ENCODE results near the gene TMTC1.

Gene TMTC1

DNA sequence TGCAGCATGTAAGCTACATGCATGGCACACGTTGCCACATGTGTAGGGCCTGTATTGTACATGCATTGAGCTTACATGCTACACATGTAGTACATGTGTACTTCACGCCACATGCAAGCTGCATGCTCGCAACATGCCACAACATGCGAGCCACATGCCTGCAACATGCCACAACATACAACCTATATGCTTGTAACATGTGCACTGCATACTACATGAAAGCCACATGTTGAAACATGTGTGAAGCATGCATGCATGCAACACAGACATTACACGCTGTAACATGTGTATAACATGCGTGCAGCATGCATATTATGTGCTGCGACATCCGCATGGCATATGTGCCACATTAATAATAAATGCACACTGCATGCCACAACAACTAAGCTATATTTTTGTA is 9.1 kb upstream of the TMTC1 start:
- H3K4me3 Mint-ChIP-seq, result no peak overlapping the region
- no peaks in the 10 kb centered on the region for H3K36me3 Mint-ChIP-seq
- CTCF ChIA-PET, result no interaction called here
- H3K9me3 Mint-ChIP-seq, result peaks cover 21% of the 10 kb centered on the region
- H3K27ac Mint-ChIP-seq, result no peak overlapping the region
- no peak for DNase-seq
- no peaks in the 10 kb centered on the region for H3K27me3 Mint-ChIP-seq
- H3K4me1 Mint-ChIP-seq, result no peaks in the 10 kb centered on the region

DNA sequence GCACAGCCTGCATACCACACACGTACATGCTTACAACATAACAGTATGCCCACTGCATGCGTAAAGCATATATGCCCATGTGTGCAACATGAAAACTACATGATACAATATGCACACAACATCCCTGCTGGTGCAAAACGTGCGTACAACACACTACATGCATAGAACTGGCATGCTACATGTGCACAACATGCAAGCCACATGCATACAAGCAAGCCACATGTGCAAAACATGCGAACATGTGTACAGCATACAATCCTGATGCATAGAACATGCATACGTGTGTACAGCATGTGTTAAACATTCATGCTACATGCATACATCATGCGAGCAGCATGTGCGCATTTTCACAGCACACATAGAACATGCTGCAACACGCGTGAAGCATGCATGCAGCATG is 8.4 kb upstream of the TMTC1 start:
- CTCF ChIA-PET, result no interaction called here
- DNase-seq, result no peak
- H3K4me3 Mint-ChIP-seq, result no peak overlapping the region
- H3K9me3 Mint-ChIP-seq, result peaks cover 21% of the 10 kb centered on the region
- no peaks in the 10 kb centered on the region for H3K36me3 Mint-ChIP-seq
- H3K27ac Mint-ChIP-seq, result no peak overlapping the region
- no peaks in the 10 kb centered on the region for H3K27me3 Mint-ChIP-seq
- no peaks in the 10 kb centered on the region for H3K4me1 Mint-ChIP-seq

DNA sequence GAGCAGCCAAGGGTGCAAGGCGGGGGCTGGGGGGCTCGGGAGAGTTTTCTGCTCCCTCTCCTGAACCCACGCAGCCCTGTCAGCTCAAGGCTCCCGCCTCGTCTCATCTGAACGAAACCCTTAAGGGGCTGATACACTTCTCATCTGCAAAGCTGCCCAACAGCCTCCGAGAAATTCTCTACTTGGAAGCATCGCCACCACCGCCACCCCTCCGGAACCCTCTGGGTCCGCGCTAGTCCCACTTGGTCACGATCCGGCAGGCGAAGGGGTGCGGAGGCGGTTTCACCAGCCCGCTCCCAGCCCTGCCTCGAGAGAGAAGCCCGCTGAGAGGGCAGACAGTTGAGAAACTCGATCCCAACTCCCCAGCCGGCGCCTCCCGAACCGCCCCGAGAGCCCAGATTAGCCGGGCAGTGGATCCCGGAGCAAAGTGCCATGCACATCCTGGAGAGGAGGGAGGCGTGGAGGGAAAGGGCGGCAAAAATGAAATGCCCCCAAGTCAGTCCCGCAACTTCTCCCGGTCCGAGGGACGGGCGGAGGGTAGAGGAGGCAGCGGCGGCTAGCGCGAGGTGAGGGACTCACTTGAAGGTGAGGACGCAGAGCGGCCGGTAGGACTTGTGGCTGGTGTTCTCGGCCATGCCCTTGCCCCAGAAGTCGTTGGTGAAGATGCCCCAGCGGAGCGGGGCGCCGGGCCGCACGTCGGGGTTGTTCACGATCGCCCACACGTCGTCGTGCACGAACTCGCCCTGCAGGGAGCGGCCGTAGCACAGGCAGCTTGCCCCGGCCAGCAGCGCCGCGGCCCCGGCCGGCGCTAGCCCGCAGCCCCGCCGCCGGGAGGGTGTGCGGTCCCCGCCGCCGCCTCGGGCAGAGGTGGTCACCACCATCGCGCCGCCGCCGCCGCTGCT is 620 bp downstream of the TMTC1 start:
- Mint-ChIP-seq H3K36me3 (no peaks in the 10 kb centered on the region), H3K27me3 (peaks cover 52% of the 10 kb centered on the region)

DNA sequence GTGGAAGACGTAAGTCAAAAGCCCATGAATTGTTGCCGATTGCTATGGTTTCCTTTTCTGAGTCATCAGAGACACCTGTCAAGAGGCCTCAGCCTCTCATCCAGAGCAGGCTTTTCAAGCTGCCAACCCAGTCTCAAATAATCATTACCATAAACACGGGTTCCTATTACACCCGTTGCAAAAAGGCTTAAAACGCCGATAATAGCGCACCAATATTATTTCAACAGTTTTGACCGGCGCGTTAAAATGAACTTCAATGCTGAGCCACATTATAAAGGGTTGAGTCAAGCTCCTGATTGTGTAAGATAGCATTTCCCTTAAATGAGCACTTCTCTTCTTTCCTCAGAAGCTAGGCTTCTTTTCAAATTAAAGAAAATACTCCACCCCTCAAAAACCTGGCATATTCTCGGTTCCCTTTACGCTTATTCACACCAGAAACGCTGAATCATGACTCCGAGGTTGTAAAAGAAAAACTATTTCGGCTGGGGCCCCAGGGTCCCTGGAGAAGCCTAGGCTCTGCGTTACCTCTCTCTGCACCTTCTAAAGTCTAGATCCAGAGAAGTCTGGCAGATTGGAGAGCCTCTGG is 1.4 kb downstream of the TMTC1 start:
- Mint-ChIP-seq H3K27ac (no peak overlapping the region), H3K4me3 (no peak overlapping the region), H3K27me3 (peaks cover 52% of the 10 kb centered on the region), H3K36me3 (no peaks in the 10 kb centered on the region), H3K4me1 (peaks cover 8% of the 10 kb centered on the region), H3K9me3 (no peaks in the 10 kb centered on the region)
- DNase-seq, result no peak
- CTCF ChIA-PET, result no interaction called here

More for the DNA sequence above, 620 bp downstream of the TMTC1 start:
- H3K4me3 Mint-ChIP-seq, result peak overlapping the region; percentile 21
- DNase-seq, result no peak
- H3K4me1 Mint-ChIP-seq, result peaks cover 8% of the 10 kb centered on the region
- H3K27ac Mint-ChIP-seq, result no peak overlapping the region
- CTCF ChIA-PET, result no interaction called here
- H3K9me3 Mint-ChIP-seq, result no peaks in the 10 kb centered on the region

DNA sequence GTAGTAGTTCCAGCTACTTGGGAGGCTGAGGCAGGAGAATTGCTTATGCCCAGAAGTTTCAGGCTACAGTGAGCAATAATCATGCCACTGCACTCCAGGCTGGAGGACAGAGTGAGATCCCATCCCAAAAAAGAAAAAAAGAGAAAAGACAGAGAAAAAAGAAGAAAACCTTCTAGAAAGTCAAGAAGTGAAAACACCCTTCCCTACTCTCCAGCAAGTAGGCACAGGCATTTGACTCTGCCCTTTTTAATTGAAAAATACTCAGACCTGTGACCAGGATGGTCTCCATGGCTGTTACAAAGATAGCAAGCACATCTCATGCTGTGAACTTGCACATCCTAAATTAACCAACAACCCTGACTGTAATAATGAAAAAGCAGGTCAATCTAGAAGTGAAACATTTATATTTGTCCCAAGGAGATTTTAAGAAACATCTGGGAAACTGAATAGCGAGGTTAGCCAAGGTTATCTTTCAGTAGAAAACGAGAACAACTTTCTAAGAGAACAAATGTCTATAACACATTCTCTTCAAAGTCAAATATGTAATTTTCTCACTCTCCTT is 2.0 kb downstream of the TMTC1 start:
- H3K36me3 Mint-ChIP-seq, result no peaks in the 10 kb centered on the region
- H3K9me3 Mint-ChIP-seq, result no peaks in the 10 kb centered on the region
- H3K27me3 Mint-ChIP-seq, result peaks cover 52% of the 10 kb centered on the region
- CTCF ChIA-PET, result no interaction called here
- H3K4me1 Mint-ChIP-seq, result peaks cover 8% of the 10 kb centered on the region
- H3K4me3 Mint-ChIP-seq, result no peak overlapping the region
- no peak overlapping the region for H3K27ac Mint-ChIP-seq
- DNase-seq, result no peak

DNA sequence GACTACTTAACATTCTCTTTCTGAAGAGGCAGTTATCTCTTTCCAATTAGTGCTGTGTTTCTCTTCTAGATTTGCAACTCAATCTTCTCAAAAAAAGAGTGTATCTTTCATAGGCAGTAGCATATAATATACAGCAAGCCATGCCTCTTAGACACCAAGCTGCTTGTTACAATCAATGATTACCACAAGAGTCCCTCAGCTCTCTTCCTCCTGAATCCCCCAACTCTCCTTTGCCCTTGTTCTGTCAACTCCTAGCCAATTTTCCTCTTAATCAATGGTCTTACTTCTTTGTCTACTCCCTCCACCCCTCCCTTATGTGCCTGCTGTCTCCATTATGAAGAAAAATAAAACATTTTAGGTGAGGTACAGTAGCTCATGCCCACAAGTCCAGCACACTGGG is 2.6 kb downstream of the TMTC1 start:
- H3K36me3 Mint-ChIP-seq, result no peaks in the 10 kb centered on the region
- H3K4me3 Mint-ChIP-seq, result no peak overlapping the region
- peaks cover 50% of the 10 kb centered on the region for H3K27me3 Mint-ChIP-seq
- CTCF ChIA-PET, result no interaction called here
- H3K9me3 Mint-ChIP-seq, result no peaks in the 10 kb centered on the region
- peaks cover 8% of the 10 kb centered on the region for H3K4me1 Mint-ChIP-seq
- H3K27ac Mint-ChIP-seq, result no peak overlapping the region
- DNase-seq, result no peak

GRCh38 chr12:29780084-29780483 is 3.7 kb downstream of the TMTC1 start:
- H3K9me3 Mint-ChIP-seq, result peaks cover 5% of the 10 kb centered on the region
- no peak overlapping the region for H3K27ac Mint-ChIP-seq
- no peak overlapping the region for H3K4me3 Mint-ChIP-seq
- DNase-seq, result no peak
- no peaks in the 10 kb centered on the region for H3K36me3 Mint-ChIP-seq
- peaks cover 8% of the 10 kb centered on the region for H3K4me1 Mint-ChIP-seq
- H3K27me3 Mint-ChIP-seq, result peaks cover 42% of the 10 kb centered on the region
- CTCF ChIA-PET, result no interaction called here

GRCh38 chr12:29778531-29778930 is 5.2 kb downstream of the TMTC1 start:
- Mint-ChIP-seq H3K4me1 (peaks cover 8% of the 10 kb centered on the region), H3K27me3 (peaks cover 29% of the 10 kb centered on the region), H3K4me3 (no peak overlapping the region), H3K36me3 (no peaks in the 10 kb centered on the region), H3K9me3 (peaks cover 14% of the 10 kb centered on the region), H3K27ac (no peak overlapping the region)
- CTCF ChIA-PET, result no interaction called here
- DNase-seq, result no peak

DNA sequence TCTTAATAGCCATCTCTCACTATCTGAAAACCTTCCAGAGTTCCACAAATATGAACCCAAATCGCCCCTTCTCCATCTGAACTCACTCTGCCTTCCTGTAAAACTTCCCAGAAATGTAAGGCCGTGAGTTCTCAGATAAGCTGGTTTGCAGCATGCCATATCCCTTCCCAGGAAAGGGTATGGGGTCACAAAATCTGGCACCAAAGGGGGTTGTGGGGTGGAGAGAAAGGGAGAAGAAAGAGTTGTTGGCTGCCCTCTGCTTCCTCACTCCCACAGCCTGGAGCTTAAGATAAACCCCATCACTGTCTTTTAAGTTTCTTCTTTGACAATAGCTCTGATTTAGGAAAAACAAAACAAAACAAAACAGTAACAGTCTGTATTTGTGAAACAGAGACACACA is 10.7 kb downstream of the TMTC1 start:
- H3K4me3 Mint-ChIP-seq, result no peak overlapping the region
- no peak overlapping the region for H3K27ac Mint-ChIP-seq
- no peaks in the 10 kb centered on the region for H3K27me3 Mint-ChIP-seq
- no peaks in the 10 kb centered on the region for H3K36me3 Mint-ChIP-seq
- no peak for DNase-seq
- H3K4me1 Mint-ChIP-seq, result no peaks in the 10 kb centered on the region
- CTCF ChIA-PET, result no interaction called here
- peaks cover 14% of the 10 kb centered on the region for H3K9me3 Mint-ChIP-seq

DNA sequence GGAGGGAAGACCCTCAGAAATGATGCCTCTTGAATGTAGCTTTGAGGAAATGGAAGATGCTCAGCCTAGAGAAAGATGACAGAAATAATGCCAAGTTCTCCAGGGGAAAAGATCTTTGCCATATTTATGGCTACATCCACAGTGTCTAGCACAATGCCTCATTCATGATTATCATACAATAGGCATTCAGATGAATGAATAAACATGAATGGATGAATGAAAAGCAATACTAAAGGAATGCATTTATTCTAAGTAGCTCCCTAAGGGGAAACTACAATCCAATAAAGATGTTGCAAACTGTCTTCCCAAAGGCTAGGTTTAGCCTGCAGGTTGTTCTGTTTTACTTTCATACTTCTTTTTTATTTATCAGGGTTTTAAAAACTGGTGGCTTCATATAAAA is 12.0 kb downstream of the TMTC1 start:
- CTCF ChIA-PET, result no interaction called here
- H3K9me3 Mint-ChIP-seq, result peaks cover 14% of the 10 kb centered on the region
- no peak for DNase-seq
- no peak overlapping the region for H3K27ac Mint-ChIP-seq
- no peaks in the 10 kb centered on the region for H3K36me3 Mint-ChIP-seq
- no peak overlapping the region for H3K4me3 Mint-ChIP-seq
- no peaks in the 10 kb centered on the region for H3K27me3 Mint-ChIP-seq
- no peaks in the 10 kb centered on the region for H3K4me1 Mint-ChIP-seq

DNA sequence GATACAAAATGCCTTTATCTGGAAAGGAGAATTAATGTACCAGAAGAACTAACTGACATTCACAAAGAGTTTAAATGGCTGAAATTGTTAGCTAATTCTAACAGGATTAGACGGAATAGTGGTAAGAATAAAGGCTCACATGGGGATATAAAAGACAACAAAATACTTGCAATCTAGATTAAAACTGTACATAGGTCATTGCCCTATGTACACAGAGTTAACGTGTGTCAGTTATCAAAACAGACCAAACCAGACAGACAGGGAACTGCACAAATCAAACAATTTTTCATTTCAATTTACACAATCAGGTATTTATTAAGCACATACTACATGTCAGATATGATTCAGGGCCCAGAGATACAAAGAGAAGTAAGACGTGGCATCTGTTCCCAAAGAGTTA is 12.6 kb downstream of the TMTC1 start:
- no peaks in the 10 kb centered on the region for H3K36me3 Mint-ChIP-seq
- no peak for DNase-seq
- H3K9me3 Mint-ChIP-seq, result peaks cover 14% of the 10 kb centered on the region
- no peaks in the 10 kb centered on the region for H3K4me1 Mint-ChIP-seq
- H3K4me3 Mint-ChIP-seq, result no peak overlapping the region
- no peak overlapping the region for H3K27ac Mint-ChIP-seq
- CTCF ChIA-PET, result no interaction called here
- no peaks in the 10 kb centered on the region for H3K27me3 Mint-ChIP-seq

DNA sequence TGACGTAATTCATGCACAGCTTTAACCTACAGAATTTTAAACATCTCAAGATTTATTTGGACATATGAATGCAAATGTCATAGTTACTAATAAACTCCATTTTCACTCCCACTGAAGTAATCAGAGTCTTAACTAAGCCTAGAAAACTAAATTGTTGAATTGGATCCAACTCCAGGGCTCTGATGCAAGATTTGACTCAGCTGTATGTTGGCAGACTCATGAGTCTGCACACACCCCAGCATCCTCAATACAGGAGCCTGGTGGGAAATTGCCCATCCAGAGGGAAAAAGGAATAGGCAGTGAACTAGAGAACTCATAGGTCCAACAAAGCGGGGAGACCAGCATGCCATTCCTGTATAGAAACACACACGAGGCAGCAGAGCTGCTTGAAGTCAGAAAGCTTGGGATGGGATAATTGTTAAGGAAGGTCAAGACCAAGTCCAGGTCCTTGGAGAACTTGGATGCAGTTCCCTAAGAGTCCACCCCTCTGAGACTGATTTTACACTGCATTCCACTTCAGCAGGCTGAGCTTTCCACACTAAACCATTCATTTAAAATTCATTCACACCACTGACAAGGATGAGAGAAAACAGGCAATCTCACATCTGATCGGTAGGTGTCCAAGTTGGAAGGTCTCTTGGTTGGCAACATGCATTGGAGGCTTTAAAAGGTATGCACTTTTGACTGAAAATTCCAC is 14.4 kb downstream of the TMTC1 start:
- no peaks in the 10 kb centered on the region for H3K36me3 Mint-ChIP-seq

GRCh38 chr12:29768372-29768771 is 15.4 kb downstream of the TMTC1 start:
- CTCF ChIA-PET, result no interaction called here
- no peak for DNase-seq
- Mint-ChIP-seq H3K4me1 (no peaks in the 10 kb centered on the region), H3K9me3 (no peaks in the 10 kb centered on the region), H3K4me3 (no peak overlapping the region), H3K36me3 (no peaks in the 10 kb centered on the region), H3K27me3 (no peaks in the 10 kb centered on the region), H3K27ac (no peak overlapping the region)

More for the DNA sequence above, 14.4 kb downstream of the TMTC1 start:
- CTCF ChIA-PET, result no interaction called here
- Mint-ChIP-seq H3K4me3 (no peak overlapping the region), H3K4me1 (no peaks in the 10 kb centered on the region), H3K9me3 (peaks cover 3% of the 10 kb centered on the region), H3K27me3 (no peaks in the 10 kb centered on the region), H3K27ac (no peak overlapping the region)
- no peak for DNase-seq

GRCh38 chr12:29763301-29763683 is 20.4 kb downstream of the TMTC1 start:
- Mint-ChIP-seq H3K36me3 (no peaks in the 10 kb centered on the region), H3K9me3 (no peaks in the 10 kb centered on the region), H3K4me1 (no peaks in the 10 kb centered on the region), H3K27ac (no peak overlapping the region), H3K4me3 (no peak overlapping the region), H3K27me3 (no peaks in the 10 kb centered on the region)
- CTCF ChIA-PET, result no interaction called here
- DNase-seq, result no peak
